Fibroblast of skin of back (primary cell): ENCODE results near the gene CRLF3.
"Not testable (repeated sequence)": the region's sequence is repeated elsewhere in the genome, so short reads cannot be mapped to it uniquely, and the experiment has no call there.

Source experiments
- DNase-seq: peaks from one replicate; pipeline ENCODE4 v3.0.0-alpha.2; 2013

The CRLF3 gene

GRCh38 chr17:30814236-30814635 is 10.3 kb downstream of the CRLF3 start:
- not testable (repeated sequence) for DNase-seq

- DNase-seq: no peak
These were observed 12.0 kb downstream of the CRLF3 start for GRCh38 chr17:30812218-30813177.

DNA sequence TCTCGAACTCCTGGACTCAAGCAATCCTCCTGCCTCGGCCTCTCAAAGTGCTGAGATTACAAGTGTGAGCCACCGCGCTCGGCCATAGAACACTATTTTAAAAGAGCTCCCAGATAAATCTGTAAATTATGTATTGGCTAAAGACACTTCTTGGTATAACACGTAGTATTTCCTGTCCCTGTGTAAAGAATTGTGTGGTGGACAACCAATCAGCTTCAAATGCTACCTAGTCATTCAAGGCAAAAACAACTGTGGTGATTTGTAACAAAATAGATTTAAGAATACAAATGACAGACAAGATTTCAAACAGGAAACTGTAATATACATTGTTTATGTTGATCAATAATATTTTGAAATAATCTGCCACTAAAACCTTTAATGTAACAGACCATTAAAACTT is 14.6 kb downstream of the CRLF3 start:
- no peak for DNase-seq

- no peak for DNase-seq
These were observed 15.7 kb downstream of the CRLF3 start for GRCh38 chr17:30808785-30809286.

- no peak for DNase-seq
These were observed 16.6 kb downstream of the CRLF3 start for GRCh38 chr17:30807896-30808295.

- DNase-seq: no peak
These were observed 18.5 kb downstream of the CRLF3 start for GRCh38 chr17:30805944-30806456.

GRCh38 chr17:30801671-30802070 is 22.8 kb downstream of the CRLF3 start:
- DNase-seq: no peak

- no peak for DNase-seq
These were observed 28.5 kb downstream of the CRLF3 start for GRCh38 chr17:30796016-30796415.

DNA sequence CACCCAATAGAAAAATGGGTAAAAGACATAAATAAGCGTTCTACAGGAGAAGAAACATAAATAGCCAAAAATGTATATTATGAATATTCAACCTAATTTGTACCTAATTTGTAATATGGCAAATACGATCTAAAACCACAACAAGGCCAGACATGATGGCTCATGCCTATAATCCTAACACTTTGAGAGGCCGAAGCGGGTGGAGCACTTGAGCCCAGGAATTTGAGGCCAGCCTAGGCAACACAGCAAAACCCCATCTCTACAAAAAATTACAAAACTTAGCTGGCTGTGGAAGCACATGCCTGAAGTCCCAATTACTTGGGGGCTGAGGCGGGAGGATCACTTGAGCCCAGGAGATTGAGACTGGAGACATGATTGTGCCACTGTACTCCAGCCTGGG is 30.1 kb downstream of the CRLF3 start:
- no peak for DNase-seq

DNA sequence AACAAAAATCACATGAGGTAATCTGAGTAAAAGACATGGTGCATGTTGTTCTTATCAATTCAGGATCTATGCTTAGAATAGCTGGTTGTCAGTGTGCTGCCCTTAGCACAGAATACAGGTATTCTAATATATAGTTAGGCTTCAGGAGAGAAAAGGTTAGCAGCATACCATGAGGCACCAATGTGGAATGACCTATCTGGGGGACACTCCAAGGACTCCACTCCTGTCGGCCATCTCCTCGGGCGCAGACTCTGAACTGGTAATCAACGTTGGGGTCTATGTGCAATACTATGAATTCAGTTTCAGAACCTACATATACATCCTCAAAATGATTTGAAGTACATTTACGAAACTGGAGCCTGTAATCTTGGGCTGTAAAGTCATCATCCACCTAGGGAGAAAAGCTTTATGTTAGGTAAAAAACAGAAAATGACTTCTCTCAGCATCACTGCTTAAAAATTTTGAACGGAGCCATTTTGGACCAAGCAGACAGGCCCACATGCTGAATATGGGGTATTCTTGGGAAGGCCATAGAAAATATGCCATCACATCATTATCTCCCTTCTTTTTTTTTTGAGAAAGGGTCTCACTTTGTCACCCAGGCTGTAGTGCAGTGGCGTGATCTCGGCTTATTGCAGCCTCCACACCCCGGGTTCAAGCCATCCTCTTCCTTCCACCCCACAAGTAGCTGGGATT is 31.1 kb downstream of the CRLF3 start:
- no peak for DNase-seq

DNA sequence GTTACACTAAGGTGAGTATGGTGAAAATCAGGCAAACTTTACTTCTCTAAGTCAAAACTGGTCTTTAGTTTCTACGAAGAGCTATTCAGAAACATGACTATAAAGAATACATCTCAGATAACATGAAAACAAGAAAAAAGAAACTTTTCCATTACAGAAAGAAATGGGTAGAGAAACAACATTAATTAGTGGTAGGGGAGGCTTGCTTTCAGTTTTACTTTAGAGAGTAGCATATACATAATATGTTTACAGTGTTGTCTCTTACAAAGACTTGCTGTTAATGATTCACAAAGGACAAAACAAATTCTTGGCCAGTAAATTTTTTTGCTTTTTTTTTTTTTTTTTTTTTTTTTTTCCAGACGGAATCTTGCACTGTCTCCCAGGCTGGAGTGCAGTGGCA is 34.2 kb downstream of the CRLF3 start:
- DNase-seq: no peak

DNA sequence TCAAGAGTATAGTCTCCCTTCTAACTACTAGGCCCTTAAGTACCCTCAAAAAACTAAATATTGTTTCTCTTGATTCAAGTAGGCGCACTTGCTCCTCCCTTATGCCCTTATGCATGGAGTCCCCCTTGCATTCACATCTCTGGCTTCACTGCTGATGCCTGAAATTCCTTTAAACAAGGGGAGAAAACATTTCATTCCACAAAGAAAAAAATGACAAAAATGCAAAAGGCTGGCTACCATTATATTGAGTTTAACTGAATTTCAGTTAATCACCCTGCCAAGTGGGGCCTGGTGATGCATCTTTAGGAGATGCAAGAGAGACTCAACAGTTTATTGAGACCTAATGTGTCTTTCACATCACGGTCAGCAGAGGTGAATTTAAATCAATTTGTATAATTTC is 35.6 kb downstream of the CRLF3 start:
- DNase-seq: peak; percentile 67

- DNase-seq: peak; percentile 46
These were observed 42.3 kb downstream of the CRLF3 start for GRCh38 chr17:30782206-30782605.

GRCh38 chr17:30780343-30780742 is 44.1 kb downstream of the CRLF3 start:
- DNase-seq: no peak

- peak; percentile 19 for DNase-seq
These were observed 55.7 kb downstream of the CRLF3 start for GRCh38 chr17:30768771-30769170.

- peak; percentile 23 for DNase-seq
These were observed 56.7 kb downstream of the CRLF3 start for GRCh38 chr17:30767641-30768404.

GRCh38 chr17:30761060-30761459 is 63.4 kb downstream of the CRLF3 start:
- DNase-seq: no peak

DNA sequence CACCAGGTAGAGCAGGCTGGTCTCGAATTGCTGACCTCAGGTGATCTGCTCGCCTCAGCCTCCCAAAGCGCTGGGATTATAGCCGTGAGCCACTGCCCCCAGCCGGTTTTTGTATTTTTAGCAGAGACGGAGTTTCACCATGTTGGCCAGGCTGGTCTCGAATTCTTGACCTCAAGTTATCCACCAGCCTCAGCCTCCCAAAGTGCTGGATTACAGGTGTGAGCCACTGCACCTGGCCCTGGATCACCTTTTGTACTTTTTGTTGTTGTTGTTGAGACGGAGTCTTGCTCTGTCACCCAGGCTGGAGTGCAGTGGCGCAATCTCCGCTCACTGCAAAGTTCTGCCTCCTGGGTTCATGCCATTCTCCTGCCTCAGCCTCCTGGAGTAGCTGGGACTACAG is 71.2 kb downstream of the CRLF3 start:
- not testable (repeated sequence) for DNase-seq

GRCh38 chr17:30750982-30751381 is 73.5 kb downstream of the CRLF3 start:
- not testable (repeated sequence) for DNase-seq

GRCh38 chr17:30747621-30748020 is 76.9 kb downstream of the CRLF3 start:
- DNase-seq: not testable (repeated sequence)

GRCh38 chr17:30742669-30743068 is 81.8 kb downstream of the CRLF3 start:
- DNase-seq: not testable (repeated sequence)

GRCh38 chr17:30736371-30736770 is 88.1 kb downstream of the CRLF3 start:
- DNase-seq: not testable (repeated sequence)
